Caco-2 (cell line): ENCODE results near the gene LRRC36. TPM values are rescaled to one million over a fixed set of nuclear protein-coding genes. Genes with fewer than 3 reads are reported as not detected.
"Not testable (repeated sequence)": the region's sequence is repeated elsewhere in the genome, so short reads cannot be mapped to it uniquely, and the experiment has no call there.

ENCODE experiments used
- BruUV-seq: library from RNA; stranded (reverse); fragments of 400-500 nt; replicated peaks from 2 replicates; lab custom pipeline; 2021; lab: Mats Ljungman, UMichigan
- CTCF ChIA-PET: fragments of 300-600 bp; sonication (Branson Sonifier 250); formaldehyde crosslinking; loops from one replicate; lab custom pipeline; 2022; ENCODE audit warnings: antibody characterized with exemption; lab: Charles Lee
- POLR2A ChIA-PET: fragments of 300-600 bp; sonication (Branson Sonifier 250); formaldehyde crosslinking; loops from one replicate; lab custom pipeline; 2022; ENCODE audit warnings: antibody characterized with exemption; lab: Charles Lee
- DNase-seq, 2 experiments: peaks; one replicate each; pipeline versions ENCODE4 v3.0.0 to v3.0.0-alpha.2; 2020 to 2022
- H3K27me3 ChIP-seq: replicated peaks from 2 replicates; pipeline ENCODE4 v1.6.0; 2011; ENCODE audit warnings: low read length; ENCODE audit not compliant: control insufficient read depth, insufficient read depth
- H3K36me3 ChIP-seq: 2 replicates; pipeline ENCODE4 v1.5.1; 2011; ENCODE audit warnings: low read length; ENCODE audit not compliant: control insufficient read depth, insufficient read depth
- H3K4me1 ChIP-seq: fragments of 250-450 bp; sonication (Bioruptor Pico); 2 replicates; pipeline ENCODE4 v1.5.1; 2020; ENCODE audit warnings: mild to moderate bottlenecking
- H3K4me3 ChIP-seq: 2 replicates; pipeline ENCODE4 v1.5.1; 2011; ENCODE audit warnings: low read depth, mild to moderate bottlenecking, control low read depth, low read length
- H3K9me3 ChIP-seq: fragments of 250-450 bp; sonication (Bioruptor Pico); 2 replicates; pipeline ENCODE4 v1.5.1; 2020; ENCODE audit warnings: mild to moderate bottlenecking, moderate library complexity
- H3K27ac Mint-ChIP-seq: one replicate; pipeline ENCODE4 v1.8.0; 2022; ENCODE audit warnings: mixed read lengths; ENCODE audit not compliant: unreplicated experiment
- H3K27me3 Mint-ChIP-seq: one replicate; pipeline ENCODE4 v1.8.0; 2022; ENCODE audit warnings: mixed read lengths; ENCODE audit not compliant: insufficient read depth, unreplicated experiment
- H3K36me3 Mint-ChIP-seq: one replicate; pipeline ENCODE4 v1.8.0; 2022; ENCODE audit warnings: mild to moderate bottlenecking, mixed read lengths; ENCODE audit not compliant: insufficient read depth, unreplicated experiment
- H3K4me1 Mint-ChIP-seq: one replicate; pipeline ENCODE4 v1.8.0; 2022; ENCODE audit warnings: low read depth, mixed read lengths; ENCODE audit not compliant: unreplicated experiment
- H3K4me3 Mint-ChIP-seq: one replicate; pipeline ENCODE4 v1.8.0; 2022; ENCODE audit warnings: mild to moderate bottlenecking, moderate library complexity, mixed read lengths; ENCODE audit not compliant: unreplicated experiment
- H3K9me3 Mint-ChIP-seq: one replicate; pipeline ENCODE4 v1.8.0; 2022; ENCODE audit warnings: mixed read lengths; ENCODE audit not compliant: unreplicated experiment
- intact Hi-C: fragments of 100-400 bp; cut with micrococcal nuclease; formaldehyde crosslinking; loops from one replicate; pipeline ENCODE4 v1.10.0; 2022; ENCODE audit not compliant: unreplicated experiment
- total RNA-seq: library from RNA; stranded (reverse); gene quantifications from 2 replicates; pipeline ENCODE4 v1.2.3, GENCODE V29; 2022
- TF ChIP-seq, protein P1 (sequence below), 2 experiments: fragments of 200-600 bp in 1 of 2; IDR thresholded peaks; 1 replicate in 1 of 2; 2 replicates in 1 of 2; pipeline versions ENCODE4 v1.5.1 to v1.8.0; 2011 to 2022; ENCODE audit warnings: antibody characterized with exemption in 1 of 2, control low read depth in 1 of 2, inconsistent platforms in 1 of 2, low read depth in 1 of 2, low read length in 1 of 2, mild to moderate bottlenecking in 1 of 2, moderate library complexity in 1 of 2; ENCODE audit not compliant: insufficient read depth in 1 of 2, severe bottlenecking in 1 of 2, unreplicated experiment in 1 of 2

LRRC36 gene
- total RNA-seq, 1 experiment from 2014 or later = not detected

DNA sequence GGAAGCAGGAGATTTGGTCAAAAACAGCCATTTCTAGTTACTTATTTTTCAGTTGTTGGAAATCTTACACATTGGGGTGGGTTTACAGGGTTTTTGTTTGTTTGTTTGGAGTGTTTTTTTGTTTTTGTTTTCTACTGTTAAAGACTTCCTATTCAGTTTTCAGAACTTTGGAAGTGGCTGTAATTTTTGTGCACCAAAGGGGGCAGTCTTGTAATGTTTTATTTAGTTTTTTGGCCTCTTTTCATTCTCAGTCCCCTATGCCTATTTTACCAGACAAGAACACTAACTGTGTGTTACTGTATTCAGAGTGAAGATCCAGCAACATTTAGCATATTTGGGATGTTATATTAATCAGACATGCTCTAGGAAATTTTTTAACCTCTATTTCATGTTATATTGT lies 46.0 kb downstream of the LRRC36 start:
- Mint-ChIP-seq H3K36me3 (no peaks in the 10 kb centered on the region), H3K4me3 (no peak overlapping the region), H3K4me1 (no peaks in the 10 kb centered on the region), H3K27ac (no peak overlapping the region), H3K9me3 (no peaks in the 10 kb centered on the region), H3K27me3 (no peaks in the 10 kb centered on the region)
- ChIA-PET CTCF (interaction anchor here (0.8 to 1.2 kb wide), 2 partner anchors 98 to 172 kb away, joined by 3 read pairs; no protein-coding TSS in a partner anchor), POLR2A (interaction anchor here (0.6 kb wide), 1 partner anchor 142 kb away, joined by 3 read pairs; no protein-coding TSS in a partner anchor)
- Histone ChIP-seq H3K9me3 (no peaks in the 10 kb centered on the region), H3K4me1 (no peaks in the 10 kb centered on the region), H3K4me3 (no peak overlapping the region), H3K36me3 (no peaks in the 10 kb centered on the region), H3K27me3 (no peaks in the 10 kb centered on the region)
- intact Hi-C loops = loop anchor here (1.0 kb wide), 3 partner anchors 56 to 93 kb away; no protein-coding TSS in a partner anchor
- TF ChIP-seq, protein P1, sequence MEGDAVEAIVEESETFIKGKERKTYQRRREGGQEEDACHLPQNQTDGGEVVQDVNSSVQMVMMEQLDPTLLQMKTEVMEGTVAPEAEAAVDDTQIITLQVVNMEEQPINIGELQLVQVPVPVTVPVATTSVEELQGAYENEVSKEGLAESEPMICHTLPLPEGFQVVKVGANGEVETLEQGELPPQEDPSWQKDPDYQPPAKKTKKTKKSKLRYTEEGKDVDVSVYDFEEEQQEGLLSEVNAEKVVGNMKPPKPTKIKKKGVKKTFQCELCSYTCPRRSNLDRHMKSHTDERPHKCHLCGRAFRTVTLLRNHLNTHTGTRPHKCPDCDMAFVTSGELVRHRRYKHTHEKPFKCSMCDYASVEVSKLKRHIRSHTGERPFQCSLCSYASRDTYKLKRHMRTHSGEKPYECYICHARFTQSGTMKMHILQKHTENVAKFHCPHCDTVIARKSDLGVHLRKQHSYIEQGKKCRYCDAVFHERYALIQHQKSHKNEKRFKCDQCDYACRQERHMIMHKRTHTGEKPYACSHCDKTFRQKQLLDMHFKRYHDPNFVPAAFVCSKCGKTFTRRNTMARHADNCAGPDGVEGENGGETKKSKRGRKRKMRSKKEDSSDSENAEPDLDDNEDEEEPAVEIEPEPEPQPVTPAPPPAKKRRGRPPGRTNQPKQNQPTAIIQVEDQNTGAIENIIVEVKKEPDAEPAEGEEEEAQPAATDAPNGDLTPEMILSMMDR (IDR thresholded peaks at IDR 0.05; ENCODE audit: insufficient read depth in 1 of 2, low read depth in 1 of 2, low read length in 1 of 2, severe bottlenecking in 1 of 2, unreplicated experiment in 1 of 2) = peak; percentile 55 to 58
- peak in 1 of 2 experiments; percentile 48 for DNase-seq
- no TSS peak for BruUV-seq

DNA sequence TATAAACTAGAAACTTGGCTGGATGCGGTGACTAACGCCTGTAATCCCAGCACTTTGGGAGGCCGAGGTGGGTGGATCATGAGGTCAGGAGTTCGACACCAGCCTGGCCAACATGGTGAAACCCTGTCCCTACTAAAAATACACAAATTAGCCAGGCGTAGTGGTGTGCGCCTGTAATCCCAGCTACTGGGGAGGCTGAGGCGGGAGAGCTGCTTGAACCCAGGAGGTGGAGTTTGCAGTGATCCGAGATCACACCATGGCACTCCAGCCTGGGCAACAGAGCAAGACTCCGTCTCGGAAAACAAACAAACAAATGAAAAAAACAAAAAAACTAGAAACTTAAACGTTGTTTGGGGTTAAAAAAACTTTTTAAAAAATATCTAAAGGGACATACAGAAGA lies 49.4 kb downstream of the LRRC36 start:
- H3K27me3 ChIP-seq, POLR2A ChIA-PET, H3K36me3 ChIP-seq, H3K36me3 Mint-ChIP-seq, H3K4me1 ChIP-seq, H3K4me1 Mint-ChIP-seq, intact Hi-C loops, DNase-seq, H3K9me3 ChIP-seq, H3K4me3 ChIP-seq, H3K27ac Mint-ChIP-seq, H3K9me3 Mint-ChIP-seq, BruUV-seq, H3K4me3 Mint-ChIP-seq, H3K27me3 Mint-ChIP-seq: not testable (repeated sequence)
- CTCF ChIA-PET = interaction anchor here (0.6 kb wide), 1 partner anchor 27 kb away, joined by 6 read pairs; no protein-coding TSS in a partner anchor

DNA sequence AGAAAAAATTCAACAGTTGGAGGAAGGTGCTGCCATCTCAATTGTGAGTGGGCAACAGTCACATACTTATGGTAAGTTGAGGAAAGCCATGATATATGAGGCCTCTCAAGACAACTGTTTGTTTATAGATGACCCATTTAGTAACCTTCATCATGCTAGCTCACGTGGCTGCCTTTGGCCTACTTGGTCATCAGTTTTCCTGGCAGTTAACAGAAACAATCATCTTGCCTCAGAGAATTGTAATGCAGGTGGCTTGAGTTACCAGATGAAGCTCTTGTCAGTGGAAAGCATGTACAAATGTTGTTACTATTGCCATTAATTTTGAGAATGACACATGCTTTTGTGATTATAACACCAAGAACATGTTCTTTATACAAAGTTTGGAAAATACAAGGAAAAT lies 52.0 kb downstream of the LRRC36 start:
- H3K36me3 Mint-ChIP-seq = no peaks in the 10 kb centered on the region
- Histone ChIP-seq H3K27me3 (no peaks in the 10 kb centered on the region), H3K4me3 (no peak overlapping the region), H3K9me3 (no peaks in the 10 kb centered on the region), H3K36me3 (no peaks in the 10 kb centered on the region), H3K4me1 (no peaks in the 10 kb centered on the region)
- CTCF ChIA-PET = interaction anchor here (0.6 to 0.7 kb wide), 2 partner anchors 40 to 118 kb away, joined by 6 read pairs; no protein-coding TSS in a partner anchor
- H3K27ac Mint-ChIP-seq = no peak overlapping the region
- POLR2A ChIA-PET = no interaction called here
- no TSS peak for BruUV-seq
- DNase-seq = no peak
- H3K4me1 Mint-ChIP-seq = no peaks in the 10 kb centered on the region
- H3K4me3 Mint-ChIP-seq = no peak overlapping the region
- TF ChIP-seq, protein P1 (IDR thresholded peaks at IDR 0.05; ENCODE audit: insufficient read depth in 1 of 2, low read depth in 1 of 2, low read length in 1 of 2, severe bottlenecking in 1 of 2, unreplicated experiment in 1 of 2) = no peak
- no peaks in the 10 kb centered on the region for H3K9me3 Mint-ChIP-seq
- intact Hi-C loops = no loop called here
- no peaks in the 10 kb centered on the region for H3K27me3 Mint-ChIP-seq
